OCI-LY7 (cell line): ENCODE measurements around the gene PIP4K2A. TPM values are rescaled to one million over a fixed set of nuclear protein-coding genes. Genes with fewer than 3 reads are reported as not detected.

Experiments
- BruUV-seq: library from RNA; stranded (reverse); fragments of 400-500 nt; replicated peaks from 2 replicates; lab custom pipeline; 2021; lab: Mats Ljungman, UMichigan
- CTCF ChIA-PET: fragments of 300-600 bp; sonication (Branson Sonifier 250); formaldehyde crosslinking; loops from one replicate; lab custom pipeline; 2022; ENCODE audit warnings: antibody characterized with exemption; ENCODE audit not compliant: unreplicated experiment; lab: Charles Lee
- POLR2A ChIA-PET: fragments of 300-600 bp; sonication (Branson Sonifier 250); formaldehyde crosslinking; loops from one replicate; lab custom pipeline; 2022; ENCODE audit warnings: antibody characterized with exemption; lab: Charles Lee
- DNase-seq: peaks from one replicate; pipeline ENCODE4 v3.0.0-alpha.2; 2015; ENCODE audit warnings: low spot score
- H2AFZ ChIP-seq: fragments of 200-600 bp; sonication (generic), shearing (Covaris generic); 2 replicates; pipeline ENCODE4 v1.6.1; 2014; ENCODE audit warnings: mild to moderate bottlenecking, antibody characterized with exemption, low read length, moderate library complexity
- H3K27ac ChIP-seq: fragments of 200-600 bp; sonication (generic); 2 replicates; pipeline ENCODE4 v1.5.1; 2014; ENCODE audit warnings: mixed run types, low read depth, mild to moderate bottlenecking, moderate library complexity, low read length, inconsistent platforms; ENCODE audit not compliant: poor library complexity, severe bottlenecking
- H3K36me3 ChIP-seq: fragments of 200-600 bp; sonication (generic); 2 replicates; pipeline ENCODE4 v1.6.1; 2014; ENCODE audit warnings: mild to moderate bottlenecking, antibody characterized with exemption, low read length, moderate library complexity, mixed read lengths; ENCODE audit not compliant: insufficient read depth
- H3K4me1 ChIP-seq: fragments of 200-600 bp; sonication (generic); 2 replicates; pipeline ENCODE4 v1.5.1; 2014; ENCODE audit warnings: mild to moderate bottlenecking, low read length; ENCODE audit not compliant: insufficient read depth, poor library complexity, severe bottlenecking
- H3K4me2 ChIP-seq: fragments of 200-600 bp; sonication (generic); 2 replicates; pipeline ENCODE4 v1.6.1; 2014; ENCODE audit warnings: mild to moderate bottlenecking, low read length
- H3K4me3 ChIP-seq: fragments of 200-600 bp; sonication (generic); 2 replicates; pipeline ENCODE4 v1.5.1; 2014; ENCODE audit warnings: mild to moderate bottlenecking, low read depth, low read length; ENCODE audit not compliant: poor library complexity, severe bottlenecking
- H3K79me2 ChIP-seq: fragments of 200-600 bp; sonication (generic); 2 replicates; pipeline ENCODE4 v1.6.1; 2016; ENCODE audit warnings: low read depth, mild to moderate bottlenecking, low read length, moderate library complexity, mixed read lengths; ENCODE audit not compliant: insufficient read depth
- H3K9me2 ChIP-seq: fragments of 200-600 bp; sonication (generic); 2 replicates; pipeline ENCODE4 v1.6.1; 2016; ENCODE audit warnings: mild to moderate bottlenecking, low read length, mixed read lengths; ENCODE audit not compliant: insufficient read depth
- H3K9me3 ChIP-seq: fragments of 200-600 bp; sonication (generic); 2 replicates; pipeline ENCODE4 v1.6.1; 2014; ENCODE audit warnings: mild to moderate bottlenecking, mixed run types, low read length, mixed read lengths
- H4K20me1 ChIP-seq: fragments of 200-600 bp; sonication (generic); 2 replicates; pipeline ENCODE4 v1.6.1; 2014; ENCODE audit warnings: mild to moderate bottlenecking, antibody characterized with exemption, low read length, moderate library complexity, mixed read lengths; ENCODE audit not compliant: insufficient read depth
- CTCF ChIP-seq: fragments of 200-600 bp; sonication (generic); conservative IDR thresholded peaks from 2 replicates; pipeline ENCODE4 v1.5.1; 2014; ENCODE audit warnings: mild to moderate bottlenecking, antibody characterized with exemption, low read length, moderate library complexity, mixed read lengths
- EZH2phosphoT487 ChIP-seq: fragments of 200-600 bp; sonication (generic); IDR thresholded peaks from 2 replicates; pipeline ENCODE4 v1.6.1; 2018; ENCODE audit warnings: low read depth, borderline replicate concordance, mild to moderate bottlenecking, mixed run types, antibody characterized with exemption, low read length, moderate library complexity, mixed read lengths
- intact Hi-C: fragments of 100-400 bp; cut with micrococcal nuclease; formaldehyde crosslinking; loops from one replicate; pipeline ENCODE4 v1.10.0; 2022; ENCODE audit not compliant: unreplicated experiment
- total RNA-seq, 2 experiments: library from RNA; depleted of rRNA in 1 of 2; stranded (reverse); fragments of >200 nt in 1 of 2; shearing (Covaris generic) in 1 of 2; gene quantifications; 2 replicates each; pipeline ENCODE4 v1.2.3, GENCODE V29; 2014 to 2022

PIP4K2A gene
- total RNA-seq, 2 experiments from 2014 or later: 32.5 to 42.6 TPM

DNA sequence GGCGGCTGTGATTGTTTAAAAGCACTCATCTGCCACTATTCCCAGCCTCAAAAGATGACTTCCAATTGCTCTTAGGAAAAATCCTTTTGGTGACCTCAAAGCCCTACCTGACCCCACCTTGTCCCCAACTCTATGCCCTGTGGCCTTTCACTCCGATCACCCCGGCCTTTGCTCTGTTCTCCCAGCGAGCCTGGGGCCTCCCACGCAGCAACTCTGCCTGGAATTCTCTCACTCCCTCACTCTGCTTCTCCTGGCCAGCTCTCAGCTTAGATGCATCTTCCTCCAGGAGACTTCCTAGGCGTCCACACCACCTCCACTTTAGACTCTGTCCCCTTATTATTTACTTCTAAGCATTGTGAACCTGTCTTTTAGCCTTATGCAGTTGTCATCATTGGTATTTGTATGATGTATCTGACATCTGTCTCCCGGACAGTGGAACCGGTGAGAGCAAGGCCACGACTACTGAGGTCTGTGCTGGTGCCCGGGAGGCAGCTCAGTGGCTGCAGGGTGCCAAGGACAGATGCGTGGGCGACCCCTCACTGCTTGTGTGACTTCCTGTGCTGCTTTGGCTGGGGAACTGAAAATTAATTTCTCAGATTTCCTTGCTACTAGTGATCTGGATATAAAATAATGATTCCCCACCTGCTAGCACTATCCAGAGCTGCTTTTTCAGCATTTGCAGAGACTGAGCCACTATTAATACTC lies 63.0 kb downstream of the PIP4K2A start:
- Histone ChIP-seq H4K20me1 (no peaks in the 10 kb centered on the region; the same call in 1 of the 2 replicates), H3K4me3 (no peak overlapping the region), H3K27ac (no peak overlapping the region), H3K9me3 (no peaks in the 10 kb centered on the region), H3K9me2 (no peaks in the 10 kb centered on the region), H3K36me3 (no peaks in the 10 kb centered on the region; the same call in 1 of the 2 replicates), H2AFZ (no peak overlapping the region), H3K4me2 (no peak overlapping the region), H3K79me2 (no peaks in the 10 kb centered on the region), H3K4me1 (peaks cover 3% of the 10 kb centered on the region)
- intact Hi-C loops: no loop called here
- ChIA-PET CTCF (no interaction called here), POLR2A (interaction anchor here (0.6 to 1.0 kb wide), 2 partner anchors 17 to 51 kb away, joined by 4 to 5 read pairs; no protein-coding TSS in a partner anchor)
- TF ChIP-seq CTCF: no peak
- TF ChIP-seq EZH2phosphoT487: no peak
- BruUV-seq: no TSS peak
- DNase-seq: no peak

GRCh38 chr10:22649994-22650393 lies 64.4 kb downstream of the PIP4K2A start:
- Histone ChIP-seq H2AFZ (no peak overlapping the region), H3K4me3 (no peak overlapping the region), H3K9me3 (no peaks in the 10 kb centered on the region), H3K36me3 (no peaks in the 10 kb centered on the region; the same call in 1 of the 2 replicates), H3K9me2 (no peaks in the 10 kb centered on the region), H3K4me1 (peaks cover 6% of the 10 kb centered on the region), H3K79me2 (no peaks in the 10 kb centered on the region), H3K4me2 (no peak overlapping the region), H4K20me1 (no peaks in the 10 kb centered on the region), H3K27ac (no peak overlapping the region)
- intact Hi-C loops: no loop called here
- no peak for DNase-seq
- ChIA-PET POLR2A (interaction anchor here (0.7 kb wide), 1 partner anchor 20 kb away, joined by 3 read pairs; no protein-coding TSS in a partner anchor), CTCF (no interaction called here)
- TF ChIP-seq CTCF (no peak), EZH2phosphoT487 (no peak)
- no TSS peak for BruUV-seq

GRCh38 chr10:22649390-22649841 lies 65.0 kb downstream of the PIP4K2A start:
- Histone ChIP-seq H3K36me3 (no peaks in the 10 kb centered on the region; the same call in 1 of the 2 replicates), H3K27ac (no peak overlapping the region), H3K4me2 (no peak overlapping the region), H3K79me2 (no peaks in the 10 kb centered on the region), H4K20me1 (no peaks in the 10 kb centered on the region), H3K9me3 (no peaks in the 10 kb centered on the region), H3K4me1 (peaks cover 6% of the 10 kb centered on the region), H3K9me2 (no peaks in the 10 kb centered on the region), H3K4me3 (no peak overlapping the region), H2AFZ (no peak overlapping the region)
- no peak for DNase-seq
- CTCF ChIA-PET: no interaction called here
- POLR2A ChIA-PET: no interaction called here
- BruUV-seq: no TSS peak
- TF ChIP-seq CTCF (no peak), EZH2phosphoT487 (no peak)
- intact Hi-C loops: no loop called here
